HepG2 (cell line): ENCODE results near the gene EMC8. TPM values are rescaled to one million over a fixed set of nuclear protein-coding genes. Genes with fewer than 3 reads are reported as not detected.

ENCODE experiments used
- ATAC-seq: fragments of 200-7000 bp; cut with Tn5 transposase; 3 replicates; pipeline ENCODE4 v1.9.1; 2020; ENCODE audit warnings: mild to moderate bottlenecking, moderate library complexity
- BruUV-seq: library from RNA; stranded (reverse); fragments of 400-500 nt; replicated peaks from 2 replicates; lab custom pipeline; 2021; lab: Mats Ljungman, UMichigan
- CTCF ChIA-PET: fragments of 300-600 bp; formaldehyde crosslinking; extraction: SDS; loops from one replicate; lab custom pipeline; 2021; ENCODE audit warnings: low total read pairs, inconsistent platforms, low intra/inter-chr PET ratio; lab: Yijun Ruan, JAX
- POLR2A ChIA-PET: fragments of 350-600 bp; sonication (Branson Sonifier 250); formaldehyde crosslinking; loops from one replicate; lab custom pipeline; 2020; ENCODE audit warnings: antibody characterized with exemption, inconsistent platforms; lab: Yijun Ruan, JAX
- DNase-seq: peaks from one replicate; pipeline ENCODE4 v3.0.0-alpha.2; 2015; ENCODE audit warnings: low spot score
- FAIRE-seq: peaks from 3 replicates; lab custom pipeline; 2011; peaks lifted over from hg19 to GRCh38; lab: Jason Lieb, UNC
- H2AFZ ChIP-seq: one replicate; pipeline ENCODE4 v1.6.1; 2011; ENCODE audit warnings: low read length, inconsistent platforms
- H3K27ac ChIP-seq: fragments of 300-600 bp; 3 replicates; pipeline ENCODE4 v1.8.0; 2011; ENCODE audit warnings: mixed run types, mild to moderate bottlenecking, mixed read lengths, low read length, inconsistent platforms; ENCODE audit not compliant: insufficient read depth; ENCODE audit errors: extremely low read length
- H3K27me3 ChIP-seq, 2 experiments: fragments of 200-600 bp in 1 of 2; 2 replicates in 1 of 2; 3 replicates in 1 of 2; pipeline versions ENCODE4 v1.6.0 to v1.8.0; 2011; ENCODE audit warnings: low read length in 2 of 2, mild to moderate bottlenecking in 2 of 2, moderate library complexity in 2 of 2, inconsistent platforms in 1 of 2; ENCODE audit not compliant: insufficient read depth in 2 of 2, control insufficient read depth in 1 of 2
- H3K36me3 ChIP-seq, 2 experiments: fragments of 200-600 bp in 1 of 2; replicated peaks in 1 of 2; 2 replicates in 1 of 2; 3 replicates in 1 of 2; pipeline versions ENCODE4 v1.5.1 to v1.8.0; 2011; ENCODE audit warnings: low read length in 2 of 2, inconsistent platforms in 1 of 2; ENCODE audit not compliant: insufficient read depth in 2 of 2, control insufficient read depth in 1 of 2
- H3K4me1 ChIP-seq: 2 replicates; pipeline ENCODE4 v1.5.1; 2012; ENCODE audit warnings: low read length, inconsistent platforms; ENCODE audit not compliant: insufficient read depth
- H3K4me2 ChIP-seq: 2 replicates; pipeline ENCODE4 v1.6.0; 2011; ENCODE audit warnings: low read depth, low read length, inconsistent platforms
- H3K4me3 ChIP-seq, 3 experiments: fragments of 200-600 bp in 1 of 3; sonication (generic), shearing (Covaris generic) in 1 of 3; replicated peaks in 1 of 3; 2 replicates each; pipeline ENCODE4 v1.5.1; 2011 to 2016; ENCODE audit warnings: low read length in 3 of 3, inconsistent platforms in 2 of 3, low read depth in 2 of 3, mild to moderate bottlenecking in 2 of 3, control low read depth in 1 of 3, mixed read lengths in 1 of 3; ENCODE audit not compliant: insufficient read depth in 1 of 3
- H3K79me2 ChIP-seq: one replicate; pipeline ENCODE4 v1.6.1; 2011; ENCODE audit warnings: low read length, inconsistent platforms; ENCODE audit not compliant: insufficient read depth
- H3K9ac ChIP-seq: 2 replicates; pipeline ENCODE4 v1.6.0; 2011; ENCODE audit warnings: mild to moderate bottlenecking, low read depth, low read length, inconsistent platforms; ENCODE audit not compliant: insufficient read depth
- H3K9me3 ChIP-seq: 2 replicates; pipeline ENCODE4 v1.5.1; 2012; ENCODE audit warnings: mild to moderate bottlenecking, low read length
- H4K20me1 ChIP-seq: 2 replicates; pipeline ENCODE4 v1.6.0; 2011; ENCODE audit warnings: inconsistent platforms, mild to moderate bottlenecking, low read length, moderate library complexity; ENCODE audit not compliant: insufficient read depth
- AGO2 ChIP-seq: fragments of 200-400 bp; formaldehyde crosslinking; optimal IDR thresholded peaks from 2 replicates; pipeline ENCODE3; 2017; ENCODE audit warnings: mild to moderate bottlenecking, low read depth, low read length, moderate library complexity
- ISX ChIP-seq: sonication (generic); formaldehyde crosslinking; conservative IDR thresholded peaks from 2 replicates; pipeline ENCODE4 v1.5.0; 2020; ENCODE audit warnings: missing genetic modification reagents
- REL ChIP-seq: sonication (generic); formaldehyde crosslinking; conservative IDR thresholded peaks from 2 replicates; pipeline ENCODE4 v1.8.0; 2022; ENCODE audit warnings: mild to moderate bottlenecking, missing genetic modification reagents, moderate library complexity
- SKIL ChIP-seq: sonication (generic); formaldehyde crosslinking; IDR thresholded peaks from 2 replicates; pipeline ENCODE4 v1.8.0; 2022; ENCODE audit warnings: missing genetic modification reagents, mild to moderate bottlenecking, moderate library complexity, borderline replicate concordance
- SNRNP70 ChIP-seq: fragments of 200-400 bp; formaldehyde crosslinking; IDR thresholded peaks from 2 replicates; pipeline ENCODE4 v1.6.1; 2017; ENCODE audit warnings: mild to moderate bottlenecking, low read depth, low read length, moderate library complexity
- ZNF136 ChIP-seq: sonication (generic); formaldehyde crosslinking; IDR thresholded peaks from 2 replicates; pipeline ENCODE4 v1.8.1; 2022; ENCODE audit warnings: low read depth, mild to moderate bottlenecking, moderate library complexity, missing genetic modification reagents
- ZNF629 ChIP-seq: sonication (generic); formaldehyde crosslinking; conservative IDR thresholded peaks from 2 replicates; pipeline ENCODE4 v1.5.0; 2020; ENCODE audit warnings: missing genetic modification reagents
- ZNF781 ChIP-seq: sonication (generic); formaldehyde crosslinking; IDR thresholded peaks from 2 replicates; pipeline ENCODE4 v1.5.1; 2020; ENCODE audit warnings: borderline replicate concordance, mild to moderate bottlenecking, missing genetic modification reagents; ENCODE audit errors: not compliant biosample characterization
- WGBS: methylation state at CpG from one replicate; pipeline ENCODE4 v1.1.6; 2017; ENCODE audit warnings: low lambda C conversion rate; 5-methylcytosine and 5-hydroxymethylcytosine counted together
- in situ Hi-C: cut with HindIII; loops from 2 replicates; pipeline ENCODE4 v1.10.0; 2017; ENCODE audit warnings: low pct_unique_long_range_greater_than_20kb; ENCODE audit not compliant: extremely low pct_ligation_motif_present
- intact Hi-C: fragments of 100-400 bp; cut with micrococcal nuclease; formaldehyde crosslinking; loops from one replicate; pipeline ENCODE4 v1.10.0; 2022; ENCODE audit not compliant: unreplicated experiment
- polyA plus RNA-seq, 8 experiments: library from polyadenylated mRNA; depleted of rRNA in 3 of 8; stranded (reverse) in 7 of 8; unstranded in 1 of 8; fragments of >200 nt; fragmentation: Illumina TruSeq in 4 of 8; extraction: Trizol in 4 of 8; gene quantifications; 2 replicates each; pipeline versions ENCODE4 v1.2.1 to v1.2.3, GENCODE V29; 2011 to 2016; ENCODE audit warnings: low read depth in 4 of 8, missing spikeins in 1 of 8, mixed read lengths in 1 of 8; ENCODE audit not compliant: insufficient read depth in 1 of 8
- total RNA-seq, 5 experiments: library from RNA; depleted of rRNA; stranded (reverse); fragments of >200 nt; fragmentation: Illumina TruSeq; extraction: Trizol; gene quantifications; 2 replicates each; pipeline ENCODE4 v1.2.3, GENCODE V29; 2016; ENCODE audit warnings: low read depth in 1 of 5
- TF ChIP-seq, protein P1 (sequence below): sonication (generic); formaldehyde crosslinking; IDR thresholded peaks from 2 replicates; pipeline ENCODE4 v1.4.0; 2020; ENCODE audit warnings: missing genetic modification reagents, mild to moderate bottlenecking, borderline replicate concordance

Gene EMC8
- total and polyA plus RNA-seq, 2 of the 13 experiments (the other 11 are each of a cell fraction or from before 2014, with no cell fraction given): 55.0 to 76.0 TPM

DNA sequence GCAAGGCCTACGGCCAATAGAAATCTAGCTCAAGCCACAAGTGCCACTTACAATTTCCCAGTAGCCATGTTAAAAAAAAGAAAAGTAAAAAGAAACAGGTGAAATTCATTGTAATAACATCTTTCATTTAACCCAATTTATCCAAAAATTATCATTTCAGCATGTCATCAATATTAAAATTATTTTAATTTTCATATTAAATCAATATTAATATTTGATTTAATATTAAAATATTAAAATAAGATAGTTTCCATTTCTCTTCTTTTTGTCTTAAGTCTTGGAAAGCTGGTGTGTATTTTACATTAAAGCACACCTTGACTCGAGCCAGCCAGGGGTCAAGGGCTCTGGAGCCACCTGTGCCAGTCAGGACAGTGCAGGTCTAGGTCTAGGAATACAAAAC, 35.7 kb downstream of the EMC8 start:
- Histone ChIP-seq H3K27ac (no peak overlapping the region), H3K79me2 (no peaks in the 10 kb centered on the region), H3K4me1 (no peaks in the 10 kb centered on the region), H3K9ac (no peak overlapping the region), H3K36me3 (no peaks in the 10 kb centered on the region), H3K4me2 (no peak overlapping the region), H4K20me1 (no peaks in the 10 kb centered on the region), H3K9me3 (no peaks in the 10 kb centered on the region), H2AFZ (no peak overlapping the region), H3K27me3 (peaks cover 5 to 38% of the 10 kb centered on the region in 2 experiments), H3K4me3 (no peak overlapping the region)
- WGBS: 28% methylated on average over 2 of the region's 2 CpGs
- no peak for ATAC-seq
- POLR2A ChIA-PET: no interaction called here
- BruUV-seq: no TSS peak
- no peak for DNase-seq
- CTCF ChIA-PET: no interaction called here
- no peak for TF ChIP-seq ZNF629 (CRISPR knock-in tag)
- no peak for TF ChIP-seq ZNF781 (CRISPR knock-in tag)
- no peak for TF ChIP-seq SNRNP70
- TF ChIP-seq ISX: no peak
- no peak for TF ChIP-seq SKIL
- TF ChIP-seq ZNF136 (CRISPR knock-in tag): no peak
- TF ChIP-seq, protein P1, sequence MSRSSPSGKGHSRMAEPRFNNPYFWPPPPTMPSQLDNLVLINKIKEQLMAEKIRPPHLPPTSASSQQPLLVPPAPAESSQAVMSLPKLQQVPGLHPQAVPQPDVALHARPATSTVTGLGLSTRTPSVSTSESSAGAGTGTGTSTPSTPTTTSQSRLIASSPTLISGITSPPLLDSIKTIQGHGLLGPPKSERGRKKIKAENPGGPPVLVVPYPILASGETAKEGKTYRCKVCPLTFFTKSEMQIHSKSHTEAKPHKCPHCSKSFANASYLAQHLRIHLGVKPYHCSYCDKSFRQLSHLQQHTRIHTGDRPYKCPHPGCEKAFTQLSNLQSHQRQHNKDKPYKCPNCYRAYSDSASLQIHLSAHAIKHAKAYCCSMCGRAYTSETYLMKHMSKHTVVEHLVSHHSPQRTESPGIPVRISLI (CRISPR knock-in tag): no peak
- no peak for TF ChIP-seq REL (CRISPR knock-in tag)
- no peak for TF ChIP-seq AGO2
- intact Hi-C loops (no loop called here), in situ Hi-C loops (no loop called here)
- FAIRE-seq: no peak
